SU-DHL-6 (cell line): Measurements from ENCODE around the gene TMED7.

ENCODE experiments used
- CTCF ChIP-seq: fragments of 200-600 bp; sonication (generic); IDR thresholded peaks from one replicate; pipeline ENCODE4 v1.5.1; 2017; ENCODE audit warnings: antibody characterized with exemption, mild to moderate bottlenecking, low read length, moderate library complexity; ENCODE audit not compliant: insufficient read depth, poor library complexity, severe bottlenecking
- EZH2phosphoT487 ChIP-seq: fragments of 200-600 bp; sonication (generic), shearing (Covaris generic); conservative IDR thresholded peaks from 2 replicates; pipeline ENCODE4 v1.6.1; 2018; ENCODE audit warnings: mild to moderate bottlenecking, antibody characterized with exemption, low read length, moderate library complexity, mixed read lengths

DNA sequence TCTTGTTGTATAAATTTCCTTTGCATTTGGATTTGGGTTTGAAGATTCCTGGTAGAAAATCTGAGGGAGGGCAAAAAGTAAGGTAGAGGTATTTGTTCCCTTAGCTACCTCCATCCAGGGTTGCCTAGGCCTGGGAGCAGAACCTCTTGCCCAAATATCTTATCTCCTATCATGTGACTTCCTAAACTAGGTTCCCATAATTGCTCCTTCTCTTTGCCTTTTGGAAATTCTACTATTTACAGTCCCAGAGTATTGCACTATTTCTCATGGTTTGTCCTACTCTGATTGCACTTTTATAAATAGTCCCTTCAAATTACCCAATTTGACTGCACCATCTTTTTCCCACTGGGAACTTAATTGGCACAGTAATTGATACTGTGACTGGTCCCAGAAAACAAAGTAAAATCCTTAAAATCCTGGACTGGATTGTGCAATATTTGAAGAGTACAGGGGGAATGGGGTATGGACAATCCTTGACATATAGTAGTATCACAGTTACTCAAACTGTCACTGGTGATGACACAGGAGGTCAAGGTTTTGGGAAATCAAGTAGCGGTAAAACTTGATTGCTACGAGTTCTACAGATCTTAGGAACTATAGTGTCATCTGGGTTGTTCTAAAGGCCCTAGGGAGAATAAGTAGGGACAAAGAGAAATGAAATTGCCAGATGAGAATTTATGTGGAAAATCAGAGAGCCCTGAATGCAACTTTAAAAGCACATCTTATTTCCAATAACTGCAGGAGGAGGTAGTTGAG is 31.5 kb upstream of the TMED7 start:
- no peak for TF ChIP-seq CTCF
- no peak for TF ChIP-seq EZH2phosphoT487
